NCI-H82 treated with DMSO at 0.1 percent for 48 hours (cell line): ENCODE data around the gene ADRA2C.

ENCODE experiments used
- DNase-seq: peaks from one replicate; lab custom pipeline; 2025; ENCODE audit not compliant: unreplicated experiment; lab: John Stamatoyannopoulos, UW

ADRA2C gene

GRCh38 chr4:3791910-3792542 is 25.8 kb downstream of the ADRA2C start:
- DNase-seq = no peak

DNA sequence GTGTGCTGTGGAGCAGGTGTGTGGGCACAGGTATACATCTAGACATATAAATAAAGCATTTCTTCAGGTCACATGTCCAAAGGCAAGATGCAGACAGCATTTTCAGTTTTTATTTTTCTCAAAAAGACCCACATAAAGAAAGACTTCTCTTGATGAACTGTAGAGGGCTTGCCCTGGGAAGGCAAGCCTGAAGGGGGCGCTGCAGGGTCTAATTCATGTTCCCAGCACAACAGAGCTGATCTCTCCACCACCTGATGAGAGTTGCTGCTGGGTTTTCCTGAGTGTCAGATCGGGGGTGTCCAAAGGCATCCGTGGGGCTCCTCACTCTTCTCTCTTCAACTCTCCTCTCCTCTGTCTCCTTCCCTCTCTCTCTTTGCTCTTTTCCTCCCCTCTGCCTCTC is 26.6 kb downstream of the ADRA2C start:
- DNase-seq = no peak

DNA sequence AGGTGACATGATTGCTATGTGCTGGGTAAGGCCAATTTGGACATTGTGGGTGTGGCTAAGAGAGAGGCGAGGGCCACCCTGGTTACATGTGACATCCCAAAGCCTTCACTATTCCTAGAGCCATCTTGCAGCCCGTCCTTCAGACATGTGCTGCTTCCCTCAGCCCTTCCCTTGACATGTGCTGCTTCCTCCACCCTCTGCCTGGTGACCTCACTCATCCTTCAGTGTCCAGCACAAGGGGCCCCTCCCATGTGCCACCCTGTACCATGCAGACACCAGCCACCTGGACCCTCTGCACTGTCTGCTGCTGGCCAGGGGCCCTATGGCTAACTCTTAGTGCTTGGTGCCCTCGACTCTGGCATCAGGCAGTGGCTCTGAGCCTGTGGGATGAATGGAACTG is 27.4 kb downstream of the ADRA2C start:
- DNase-seq = no peak

DNA sequence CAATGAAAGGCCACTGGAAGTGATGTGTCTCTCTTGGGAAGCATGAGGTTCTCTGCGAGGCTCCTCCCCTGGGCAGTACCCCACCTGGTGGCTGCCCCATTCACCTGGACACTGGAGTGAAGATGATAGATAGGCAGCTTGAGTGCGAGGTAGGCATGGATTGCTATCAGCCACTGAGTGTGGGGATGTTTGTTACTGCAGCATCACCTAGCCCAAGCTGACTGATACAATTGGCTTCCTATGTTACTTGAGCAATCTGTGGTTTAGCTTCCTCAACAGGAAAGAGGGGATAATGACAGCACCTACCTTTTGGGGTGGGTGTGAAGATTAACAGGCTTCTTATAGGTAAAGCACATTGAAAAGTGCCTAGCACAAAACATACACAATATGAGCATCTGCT is 30.8 kb downstream of the ADRA2C start:
- no peak for DNase-seq

DNA sequence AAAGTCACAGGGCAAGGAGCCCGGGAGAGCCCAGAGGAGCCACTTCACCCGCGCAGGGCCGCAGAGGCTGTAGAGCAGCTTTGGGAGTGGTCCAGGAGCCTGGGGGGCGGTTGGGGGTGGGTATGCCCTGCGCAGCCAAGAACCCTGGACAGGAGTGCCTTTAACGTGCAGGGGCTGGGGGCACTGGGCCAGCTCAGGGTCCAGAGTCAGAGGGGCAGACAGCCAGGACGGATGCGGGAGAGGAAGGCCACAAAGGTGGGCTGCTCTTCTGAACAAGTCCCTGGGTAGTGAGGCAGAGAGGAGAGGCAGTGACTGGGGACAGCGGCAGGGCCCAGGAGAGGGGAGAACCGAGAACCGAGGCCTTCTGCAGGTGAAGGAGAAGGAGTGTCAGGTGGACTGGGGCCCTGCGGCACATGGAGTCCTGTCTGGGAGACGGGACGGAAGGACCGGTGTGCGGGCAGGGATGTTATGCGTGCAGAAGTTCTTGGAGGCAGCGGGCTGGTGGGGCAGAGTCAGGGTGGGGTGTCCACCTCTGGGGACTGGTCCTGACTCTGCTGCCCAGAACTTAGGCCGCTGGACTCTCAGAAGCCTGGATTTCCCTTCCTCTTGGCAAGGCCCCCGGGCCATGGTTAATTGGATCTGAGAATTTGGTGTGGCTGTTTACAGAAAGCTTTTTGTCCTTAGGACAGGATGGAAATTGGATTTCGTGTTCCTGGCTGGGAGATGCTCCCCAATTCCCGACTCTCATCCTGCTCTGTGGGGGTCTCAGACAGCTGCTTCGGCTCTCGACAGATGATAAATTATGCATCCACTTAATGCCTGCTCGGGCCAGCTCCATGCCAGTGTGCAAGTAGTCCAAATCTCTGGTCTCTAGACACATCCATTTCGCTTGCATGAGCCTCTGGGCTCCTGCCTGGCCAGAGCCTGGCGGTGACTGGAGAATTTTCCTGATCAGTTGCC is 31.9 kb downstream of the ADRA2C start:
- peak; percentile 71 for DNase-seq

GRCh38 chr4:3799496-3799895 is 33.3 kb downstream of the ADRA2C start:
- no peak for DNase-seq

DNA sequence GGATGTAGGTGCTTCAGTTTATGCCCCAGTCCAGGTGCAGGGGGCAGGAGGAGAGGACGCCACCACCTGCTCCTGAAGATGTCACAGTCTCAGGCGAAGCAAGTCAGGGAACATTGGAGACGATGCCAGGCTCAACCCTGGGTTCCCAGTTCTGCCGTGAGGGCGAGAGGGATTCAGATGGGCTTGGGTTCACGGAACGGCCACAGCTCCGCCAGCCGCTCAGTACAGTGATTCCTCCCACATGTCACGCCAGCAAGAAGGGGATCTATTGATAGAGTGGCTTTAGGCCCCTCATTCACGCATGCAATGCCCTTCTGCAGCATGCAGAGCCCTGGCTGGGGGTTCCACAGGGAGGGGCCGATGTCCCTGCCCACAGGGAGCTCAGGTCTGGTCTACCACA is 34.2 kb downstream of the ADRA2C start:
- DNase-seq = no peak

DNA sequence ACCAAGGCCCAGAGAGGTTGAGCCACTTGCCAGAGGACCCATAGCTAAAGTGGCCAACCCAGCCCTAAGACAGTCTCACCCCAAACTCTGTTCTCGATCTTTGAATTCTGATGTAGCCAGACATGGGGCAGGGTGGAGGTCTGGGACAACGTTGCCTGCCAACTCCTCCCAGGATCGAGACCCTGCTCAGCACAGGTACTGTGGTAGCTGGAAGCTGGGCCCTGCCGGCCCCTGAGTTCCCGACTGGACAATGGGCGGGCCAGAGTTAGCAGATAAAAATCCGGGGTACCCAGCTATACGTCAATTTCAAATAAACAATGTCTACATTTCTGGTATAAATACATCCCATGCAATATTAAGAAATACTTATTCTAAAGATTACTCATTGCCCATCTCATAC is 35.3 kb downstream of the ADRA2C start:
- DNase-seq = no peak

- DNase-seq = no peak
Measured at GRCh38 chr4:3801931-3802550, 35.9 kb downstream of the ADRA2C start.

DNA sequence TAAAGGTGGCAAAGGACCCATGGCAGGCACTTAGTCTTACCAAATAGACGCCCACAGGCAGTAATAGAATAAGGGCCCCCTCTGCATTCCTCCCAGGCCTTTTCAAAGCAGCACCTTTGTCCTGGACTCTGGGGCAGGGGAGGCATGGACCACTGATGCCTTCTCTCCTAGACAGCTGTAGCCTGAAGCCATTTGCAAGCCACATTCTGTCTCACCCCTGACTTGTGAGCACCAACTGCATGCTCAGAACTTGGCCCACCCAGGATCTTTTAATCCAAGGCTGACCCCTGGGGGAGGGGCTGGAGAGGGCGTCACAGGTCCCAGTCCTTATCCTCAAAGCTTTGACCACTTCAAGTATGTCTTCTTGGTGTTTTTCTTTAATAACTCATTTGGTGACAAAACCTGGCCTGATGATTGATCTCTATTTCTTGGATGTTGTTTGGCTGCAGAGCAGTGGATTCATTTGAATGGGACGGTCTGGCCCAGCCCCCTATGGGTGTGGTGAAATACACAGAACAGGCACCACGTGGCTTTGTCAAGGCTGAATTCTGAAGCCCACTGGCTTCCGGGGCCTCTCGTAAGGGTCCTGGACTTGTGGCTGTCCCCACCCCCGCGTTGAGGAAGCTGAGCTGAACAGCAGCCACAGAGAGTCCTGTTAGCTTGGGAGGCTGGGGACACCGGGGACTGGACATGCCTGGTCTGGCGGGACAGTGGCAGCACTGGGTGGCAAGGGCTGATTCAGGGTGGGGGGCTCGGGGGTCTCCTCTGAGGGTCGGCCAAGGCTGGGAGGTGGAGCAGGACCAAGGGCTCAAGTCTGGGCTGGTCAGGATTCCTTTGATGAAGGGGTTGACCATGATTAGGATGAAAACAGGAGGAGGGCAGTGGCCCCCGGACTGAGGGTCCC is 36.6 kb downstream of the ADRA2C start:
- no peak for DNase-seq

DNA sequence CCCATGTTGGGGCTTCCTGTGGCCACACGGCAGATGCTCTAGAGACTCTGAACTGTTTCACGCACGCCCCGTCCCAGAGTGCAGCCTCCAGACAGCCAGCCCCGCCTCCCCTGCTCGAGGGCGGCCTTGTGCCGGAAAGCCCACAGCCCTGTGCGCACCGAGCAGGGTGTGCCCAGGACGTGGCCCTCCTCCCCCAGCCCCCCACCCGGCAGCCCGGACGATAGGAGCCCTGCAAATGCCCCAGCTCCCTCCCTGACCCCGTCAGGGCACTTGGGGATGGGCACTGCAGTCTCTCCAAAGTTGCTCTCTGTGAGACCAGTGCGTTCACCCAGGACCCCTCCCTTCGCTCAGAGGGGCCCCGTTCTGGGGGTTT is 37.3 kb downstream of the ADRA2C start:
- no peak for DNase-seq

- no peak for DNase-seq
Measured at GRCh38 chr4:3803946-3804345, 37.8 kb downstream of the ADRA2C start.

DNA sequence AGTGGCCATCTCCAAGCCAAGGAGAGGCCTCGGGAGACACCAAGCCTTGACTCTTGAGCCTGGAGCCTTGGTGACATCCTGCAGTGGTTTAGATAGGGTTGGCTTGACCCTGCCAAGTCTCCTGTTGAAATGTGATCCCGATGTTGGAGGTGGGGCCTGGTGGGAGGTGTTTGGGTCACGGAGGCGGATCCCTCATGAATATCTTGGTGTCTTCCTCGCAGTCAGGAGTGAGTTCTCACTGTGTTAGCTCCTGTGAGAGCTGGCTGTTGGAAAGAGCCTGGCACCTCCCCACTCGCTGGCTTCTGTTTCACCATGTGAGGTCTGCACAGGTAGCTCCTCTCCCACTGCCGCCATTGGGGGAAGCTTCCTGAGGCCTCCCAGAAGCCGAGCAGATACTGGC is 38.8 kb downstream of the ADRA2C start:
- DNase-seq = no peak

- no peak for DNase-seq
Measured at GRCh38 chr4:3805731-3806130, 39.5 kb downstream of the ADRA2C start.

DNA sequence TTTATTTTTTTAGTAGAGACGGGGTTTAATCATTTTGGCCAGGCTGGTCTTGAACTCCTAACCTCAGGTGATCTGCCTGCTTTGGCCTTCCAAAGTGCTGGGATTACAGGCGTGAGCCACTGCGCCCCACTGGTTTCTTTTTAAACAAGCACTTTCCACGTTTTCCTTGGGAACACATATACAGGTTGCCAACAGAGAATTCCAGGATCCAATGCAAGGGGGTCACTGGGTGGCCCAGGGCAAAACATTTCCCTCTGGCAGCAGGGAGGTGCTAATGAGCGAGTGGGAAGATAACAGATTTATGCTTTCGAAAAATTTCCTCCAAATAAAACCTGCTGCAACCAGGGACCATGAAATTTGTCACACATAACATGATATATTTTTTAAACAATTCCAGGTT is 41.1 kb downstream of the ADRA2C start:
- no peak for DNase-seq

DNA sequence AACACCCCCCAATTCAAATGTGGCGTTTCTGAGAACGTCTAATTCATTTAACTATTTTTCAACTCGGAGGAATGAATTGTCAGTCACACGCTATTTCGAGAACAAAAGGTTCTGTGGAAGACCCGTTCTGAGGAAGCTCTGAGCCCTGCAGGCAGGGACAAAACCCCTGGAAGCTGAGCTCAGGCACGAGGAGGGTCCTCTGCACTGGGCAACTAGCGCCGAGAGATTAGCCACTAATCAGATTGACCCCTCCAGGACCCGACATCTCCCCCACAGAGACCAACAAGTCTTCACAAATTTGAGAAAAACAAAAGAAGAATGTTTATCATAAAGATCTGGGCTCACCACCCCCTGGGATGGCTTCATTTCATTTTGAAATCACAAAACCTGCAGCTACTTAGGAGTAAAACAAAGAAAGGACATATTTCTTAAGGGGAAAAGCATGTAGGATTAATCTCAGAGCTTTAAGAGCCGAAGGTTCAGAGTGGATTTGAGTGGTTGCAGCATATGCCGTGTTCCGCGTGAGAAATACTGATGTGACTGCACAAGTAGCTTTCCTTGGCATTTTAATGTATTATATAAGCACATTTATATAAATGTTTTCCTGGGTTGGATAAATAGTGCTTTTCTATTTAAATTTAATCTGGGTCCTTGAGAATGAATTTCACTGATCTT is 41.8 kb downstream of the ADRA2C start:
- peak; percentile 88 for DNase-seq

DNA sequence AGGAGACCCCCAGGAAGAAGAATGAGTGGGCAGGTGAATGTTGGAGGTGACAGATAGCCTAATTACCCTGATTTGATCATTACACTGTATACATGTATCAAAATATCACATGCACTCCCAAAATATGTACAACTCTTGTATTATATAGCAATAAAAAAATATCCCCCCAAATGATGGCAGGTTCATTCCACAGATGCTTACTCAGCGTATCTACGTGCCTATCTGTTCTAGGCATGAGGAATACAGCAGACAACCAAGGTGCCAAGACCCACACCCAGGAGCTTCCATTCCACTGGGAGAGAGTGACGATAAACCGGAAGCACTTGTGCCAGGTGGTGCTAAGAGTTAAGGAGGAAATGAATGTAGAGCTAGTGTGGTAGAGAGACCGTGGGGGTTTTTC is 42.4 kb downstream of the ADRA2C start:
- no peak for DNase-seq

GRCh38 chr4:3809028-3809427 is 42.8 kb downstream of the ADRA2C start:
- DNase-seq = no peak

- DNase-seq = no peak
Measured at GRCh38 chr4:3809451-3810110, 43.4 kb downstream of the ADRA2C start.

GRCh38 chr4:3810111-3810680 is 44.0 kb downstream of the ADRA2C start:
- DNase-seq = no peak
